IPS DF 4.7 (cell line): ENCODE results near the gene RNF148.

Experiments used
- DNase-seq: peaks from one replicate; pipeline ENCODE4 v3.0.0-alpha.2; 2013; ENCODE audit warnings: low spot score; ENCODE audit errors: extremely low read depth

Gene RNF148, protein sequence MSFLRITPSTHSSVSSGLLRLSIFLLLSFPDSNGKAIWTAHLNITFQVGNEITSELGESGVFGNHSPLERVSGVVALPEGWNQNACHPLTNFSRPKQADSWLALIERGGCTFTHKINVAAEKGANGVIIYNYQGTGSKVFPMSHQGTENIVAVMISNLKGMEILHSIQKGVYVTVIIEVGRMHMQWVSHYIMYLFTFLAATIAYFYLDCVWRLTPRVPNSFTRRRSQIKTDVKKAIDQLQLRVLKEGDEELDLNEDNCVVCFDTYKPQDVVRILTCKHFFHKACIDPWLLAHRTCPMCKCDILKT

GRCh38 chr7:122702872-122703510 lies at the start of gene RNF148:
RNF148 (minus strand) TSS chr7:122702922; CDS start chr7:122702750, 172 bp downstream.
- no peak for DNase-seq

DNA sequence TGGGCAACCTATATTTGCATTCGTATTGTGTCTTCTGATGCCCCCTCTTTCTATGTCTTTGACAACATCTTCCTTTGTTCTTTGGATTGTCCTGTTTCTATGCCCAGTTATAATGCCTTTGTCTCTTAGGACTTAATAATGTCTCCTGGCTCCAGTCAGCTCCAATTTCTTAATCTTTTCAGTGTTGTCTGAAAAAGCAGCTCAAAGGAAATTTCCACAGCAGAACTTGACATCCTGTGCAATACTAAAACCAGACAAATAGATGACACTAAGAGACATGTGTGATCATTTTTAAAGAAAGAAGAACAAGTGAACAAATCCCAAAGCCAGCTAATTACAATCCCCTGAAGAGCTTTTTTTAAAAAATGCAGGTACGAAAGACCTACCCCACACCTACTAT lies 47.7 kb upstream of the RNF148 start:
- DNase-seq, result no peak

DNA sequence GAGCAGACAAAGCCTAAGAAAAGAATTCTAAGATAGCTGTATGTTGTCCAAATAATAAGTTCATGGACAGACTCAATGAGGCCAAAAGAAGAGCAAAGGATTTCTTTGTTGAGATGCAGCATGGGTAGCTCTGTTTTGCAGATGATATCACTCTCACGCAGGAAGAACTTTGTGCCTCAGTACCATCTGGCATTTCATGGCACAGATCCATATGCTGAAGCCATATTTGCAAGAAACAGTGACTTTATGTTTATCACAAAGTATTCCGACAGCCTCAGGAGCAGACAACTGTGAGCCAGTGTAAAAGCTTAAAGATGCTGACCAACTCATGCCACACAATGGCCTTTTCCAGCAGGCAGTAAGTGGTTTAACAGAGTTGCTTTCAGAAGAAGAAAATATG lies 45.5 kb upstream of the RNF148 start:
- no peak for DNase-seq

DNA sequence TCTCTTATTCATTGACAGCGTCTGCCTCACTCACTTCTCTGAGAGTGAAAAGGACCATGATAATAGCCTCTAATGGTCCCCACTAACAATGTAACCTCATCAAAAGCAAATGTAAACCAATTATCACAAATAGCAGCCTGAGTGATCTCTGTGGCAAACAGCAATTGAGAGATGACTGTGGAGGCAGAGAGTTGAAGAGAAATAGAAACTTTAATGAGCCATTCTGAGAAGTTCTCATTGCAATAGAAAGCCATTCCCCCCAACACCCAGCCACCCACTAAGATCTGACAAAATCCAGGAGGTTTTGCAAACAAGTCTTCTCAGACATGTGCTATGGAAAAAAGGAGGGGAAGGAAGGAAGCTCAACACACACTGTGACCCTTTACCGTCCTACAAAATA lies 44.2 kb upstream of the RNF148 start:
- no peak for DNase-seq

- DNase-seq, result no peak
Observed at GRCh38 chr7:122743211-122743610, 40.5 kb upstream of the RNF148 start.

- no peak for DNase-seq
Observed at GRCh38 chr7:122738947-122739346, 36.2 kb upstream of the RNF148 start.

DNA sequence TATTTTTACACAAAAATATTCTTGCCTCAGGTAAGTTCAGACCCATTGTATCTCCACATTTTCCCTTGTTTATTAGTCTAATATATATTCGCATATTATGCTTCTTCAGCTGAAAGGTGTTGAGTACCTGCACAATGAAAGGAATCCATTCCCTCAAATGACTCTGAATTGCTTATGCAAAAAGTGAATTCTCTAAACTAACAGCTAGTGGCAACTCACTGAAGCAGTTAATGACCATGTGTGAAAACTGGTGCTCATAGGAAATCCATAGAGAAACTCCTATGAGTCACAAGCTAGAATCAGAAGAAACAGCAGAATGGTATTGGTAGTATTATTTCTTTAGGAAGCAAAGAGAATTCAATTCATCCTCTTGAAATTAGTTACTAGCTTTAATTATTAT lies 33.5 kb upstream of the RNF148 start:
- no peak for DNase-seq

DNA sequence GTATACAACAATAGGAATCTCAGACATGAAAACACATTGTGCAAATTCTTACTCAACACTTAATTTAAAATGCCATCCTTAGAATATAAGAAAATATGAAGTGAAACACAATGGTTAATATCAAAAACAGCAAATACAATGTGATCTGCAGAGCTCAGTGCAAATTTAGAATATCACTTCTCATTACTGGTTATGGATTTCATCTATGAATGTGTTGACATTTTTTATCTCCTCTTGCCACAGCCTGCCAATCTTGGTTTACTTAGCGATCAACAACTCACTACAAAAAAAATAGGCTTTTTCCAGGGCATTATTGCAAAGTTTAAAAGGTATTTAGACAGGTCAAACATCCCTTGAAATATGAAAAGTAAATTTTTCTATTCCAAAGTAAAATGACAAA lies 25.0 kb upstream of the RNF148 start:
- DNase-seq, result no peak

DNA sequence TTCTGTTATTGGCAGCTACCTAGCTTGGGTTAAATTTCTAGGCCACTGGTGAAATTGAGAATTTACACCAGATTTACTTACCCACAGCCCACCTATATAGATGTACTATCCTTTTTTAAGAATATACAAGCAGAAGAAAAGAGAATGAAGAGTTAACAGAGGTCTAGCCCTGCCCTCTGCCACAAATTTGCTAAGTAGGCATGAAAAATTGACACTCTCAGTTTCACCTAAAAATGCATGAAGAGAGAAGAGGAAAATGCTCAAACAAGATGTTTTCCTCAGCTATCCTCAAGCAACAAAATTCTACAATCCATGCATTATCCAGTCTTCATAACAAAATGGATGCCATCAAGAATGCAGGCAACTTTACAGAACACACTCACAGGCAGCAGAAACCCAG lies 24.6 kb upstream of the RNF148 start:
- no peak for DNase-seq

- DNase-seq, result no peak
Observed at GRCh38 chr7:122726881-122727280, 24.2 kb upstream of the RNF148 start.

DNA sequence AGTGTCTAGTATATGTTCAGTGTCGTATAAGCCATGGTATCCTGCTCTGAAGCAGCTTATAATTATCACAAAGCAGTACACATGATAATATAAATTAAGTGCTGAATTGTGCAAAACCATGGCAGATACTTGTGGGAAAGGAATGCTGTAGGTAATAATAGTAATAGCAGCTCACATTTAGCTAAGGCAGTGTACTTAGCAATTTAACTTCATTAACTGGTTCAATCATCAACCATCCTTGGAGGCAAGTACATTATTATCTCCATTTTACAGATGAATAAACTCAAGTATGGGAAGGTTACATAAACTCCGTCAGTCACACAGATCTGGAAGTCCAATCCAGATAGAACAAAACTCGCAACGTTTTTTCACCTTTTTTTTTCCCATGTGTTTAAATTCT lies 21.6 kb upstream of the RNF148 start:
- DNase-seq, result no peak

- no peak for DNase-seq
Observed at GRCh38 chr7:122719010-122719578, 16.4 kb upstream of the RNF148 start.

GRCh38 chr7:122717356-122718089 lies 14.8 kb upstream of the RNF148 start:
- no peak for DNase-seq

GRCh38 chr7:122715183-122715582 lies 12.5 kb upstream of the RNF148 start:
- DNase-seq, result no peak

DNA sequence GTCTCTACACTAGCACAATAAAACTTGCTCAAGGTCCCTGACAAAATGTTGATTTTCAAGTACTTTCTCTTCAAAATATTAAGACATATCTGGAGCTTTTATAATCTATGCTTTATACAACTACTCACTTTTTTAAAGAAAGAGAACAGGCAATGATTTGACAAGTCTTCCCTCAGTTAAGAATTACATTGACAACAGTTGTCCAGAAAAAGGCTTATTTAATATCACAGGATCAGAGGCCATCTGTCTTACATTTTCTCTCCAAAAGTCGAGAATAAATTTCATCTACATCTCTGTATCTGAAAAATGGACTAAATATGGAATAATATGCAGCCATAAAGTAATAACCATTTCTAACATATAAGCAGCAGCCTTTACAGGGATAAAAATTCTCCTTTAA lies 8.2 kb upstream of the RNF148 start:
- DNase-seq, result no peak

GRCh38 chr7:122709930-122710646 lies 7.4 kb upstream of the RNF148 start:
- no peak for DNase-seq

GRCh38 chr7:122706836-122707235 lies 4.1 kb upstream of the RNF148 start:
- no peak for DNase-seq

DNA sequence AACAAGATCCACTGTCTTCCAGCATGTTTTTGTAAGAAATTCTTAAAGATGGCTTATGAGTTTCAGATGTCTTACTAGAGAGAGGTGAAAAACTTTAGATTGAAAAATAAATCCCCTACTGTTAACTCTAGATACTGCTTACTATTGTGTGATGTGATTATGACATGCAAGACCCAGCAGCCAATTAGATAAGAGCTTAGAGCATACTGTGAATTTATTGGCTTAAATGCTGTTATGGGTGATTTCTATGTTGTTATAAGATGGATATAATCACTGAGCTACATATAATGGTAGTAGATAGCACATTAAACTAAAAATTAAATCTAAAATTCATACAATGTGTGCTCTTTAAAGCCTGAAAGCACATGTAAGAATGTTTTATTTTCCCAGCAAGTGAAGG lies 3.7 kb downstream of the RNF148 start, which contains the start of gene RNF133:
RNF133 (minus strand) TSS at position 101 of the 400 bp plus-strand sequence. CDS start 199 bp downstream, outside the sequence.
- no peak for DNase-seq

GRCh38 chr7:122695816-122696215 lies 6.9 kb downstream of the RNF148 start:
- no peak for DNase-seq

DNA sequence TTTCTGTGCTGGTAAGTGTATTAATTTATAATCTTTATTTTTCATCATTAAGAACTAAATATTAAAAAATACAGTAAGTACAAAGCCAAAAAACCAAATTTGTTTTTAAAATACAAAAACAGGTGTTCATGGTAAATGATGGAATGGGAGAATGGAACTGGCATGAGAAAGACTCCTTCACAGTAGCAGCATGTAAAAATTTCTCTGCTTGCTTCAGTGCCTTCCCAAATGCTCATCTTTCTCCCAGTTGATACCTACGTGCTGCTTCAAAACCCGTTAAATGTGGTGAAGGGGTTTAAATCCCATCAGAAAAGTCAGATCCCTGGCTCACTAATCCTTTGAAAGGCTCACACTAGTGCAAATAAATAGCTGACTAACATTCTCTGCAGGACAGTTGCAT lies 8.0 kb downstream of the RNF148 start:
- no peak for DNase-seq

DNA sequence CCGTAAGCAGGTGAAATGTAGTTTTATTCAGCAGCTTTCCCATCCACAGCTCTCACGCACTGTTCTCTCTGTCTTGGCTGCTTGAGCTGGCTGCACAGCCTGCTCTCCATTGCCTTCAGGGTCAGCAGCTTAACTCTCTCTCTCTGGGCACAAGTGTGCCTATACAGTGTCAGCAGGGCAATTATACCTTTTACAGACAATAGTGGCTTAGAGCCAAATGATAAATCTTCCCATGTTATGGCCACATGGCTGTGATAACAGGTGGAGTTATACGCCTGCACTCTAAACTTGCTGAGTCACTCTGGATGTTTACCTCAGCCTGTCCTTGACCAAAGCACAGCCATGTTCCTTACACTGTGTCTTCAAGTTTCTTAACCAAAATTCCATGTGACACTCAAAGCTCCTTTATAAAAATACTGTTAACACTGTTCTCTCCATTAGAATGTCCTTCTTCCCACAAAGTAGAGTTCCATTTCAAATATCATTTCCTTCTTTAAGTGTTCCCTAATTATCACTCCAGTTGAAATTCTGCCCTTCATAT lies 9.9 kb downstream of the RNF148 start:
- DNase-seq, result no peak
